Pancreas (tissue), 10 donors: ENCODE results near the gene NMRAL1. TPM values are rescaled to one million over a fixed set of nuclear protein-coding genes. Genes with fewer than 3 reads are reported as not detected.

Experiments used
- ATAC-seq, 4 donors: fragments of 200-7000 bp; cut with Tn5 transposase; one replicate each; pipeline versions ENCODE4 v1.8.0 to v1.9.1; 2020; ENCODE audit warnings: mild to moderate bottlenecking in 4 of 4, moderate library complexity in 4 of 4
- DNase-seq, 6 donors: peaks; one replicate each; pipeline ENCODE4 v3.0.0-alpha.2; 2020
- FAIRE-seq: peaks from 2 replicates; lab custom pipeline; 2012; peaks lifted over from hg19 to GRCh38; lab: Jason Lieb, UNC
- H3K27ac ChIP-seq, 4 donors: fragments of 200-600 bp; sonication (generic); 1 replicate in 3 of 4; 2 replicates in 1 of 4; pipeline versions ENCODE4 v1.5.0 to v1.8.0; 2020
- H3K27me3 ChIP-seq, 4 donors: fragments of 200-600 bp; one replicate each; pipeline ENCODE4 v1.8.0; 2021
- H3K36me3 ChIP-seq, 3 donors: fragments of 200-600 bp; sonication (generic) in 1 of 3; one replicate each; pipeline versions ENCODE4 v1.5.0 to v1.8.0; 2020 to 2021
- H3K4me1 ChIP-seq, 3 donors: fragments of 200-600 bp; one replicate each; pipeline ENCODE4 v1.8.0; 2021
- H3K4me3 ChIP-seq, 4 donors: fragments of 200-600 bp; sonication (generic) in 2 of 4; one replicate each; pipeline versions ENCODE4 v1.5.0 to v1.8.0; 2020 to 2021
- H3K9me3 ChIP-seq, 4 donors: fragments of 200-600 bp; one replicate each; pipeline ENCODE4 v1.8.0; 2021
- WGBS, 2 donors: extraction: QIAGEN DNeasy Blood & Tissue Kit; methylation state at CpG; one replicate each; pipeline ENCODE4 v1.1.7; 2013; 5-methylcytosine and 5-hydroxymethylcytosine counted together
- intact Hi-C, 3 donors: fragments of 100-400 bp; cut with DNase I; formaldehyde crosslinking; loops; one replicate each; pipeline versions ENCODE4 v1.11.1 to v1.14.2; 2022
- polyA plus RNA-seq, 2 donors: library from polyadenylated mRNA; stranded (reverse); fragments of 200-250 nt; gene quantifications; one replicate each; pipeline ENCODE4 v1.2.3, GENCODE V29; 2013
- total RNA-seq, 6 donors: library from RNA; stranded (reverse); fragmentation: NEBNext Ultra II Directional in 4 of 6; extraction: Animal tissue kit (Norgen Biotek cat#: 25700) in 4 of 6; gene quantifications; one replicate each; pipeline versions ENCODE4 v1.2.1 to v1.2.4, GENCODE V29; 2021 to 2023
- TF ChIP-seq, protein P1 (sequence below), 4 donors: fragments of 200-600 bp; sonication (generic) in 3 of 4; IDR thresholded peaks; one replicate each; pipeline versions ENCODE4 v1.5.0 to v1.8.0; 2021; ENCODE audit warnings: antibody characterized with exemption in 4 of 4
- donor health status: healthy with polysubstance abuse.
- donor health status: DM: no; HTN: no; CAD: no; lungs with moderate emphysema.
- donor health status: DM: no; HTN: no; CAD: no.
- donor health status: control.
- donor health status: control.
- donor health status: Bipolar disorder and iron deficiency.
- donor health status: DM: yes; HTN: yes; CAD: no.
- donor health status: DM: no; HTN: no; CAD: no.
- donor health status: DM: no; HTN: no; CAD: no.
- donor health status: DM: yes; HTN: yes; CAD: no.

Gene NMRAL1
- total and polyA plus RNA-seq, 8 donors = 21.9 to 84.7 (median 25.1) TPM

DNA sequence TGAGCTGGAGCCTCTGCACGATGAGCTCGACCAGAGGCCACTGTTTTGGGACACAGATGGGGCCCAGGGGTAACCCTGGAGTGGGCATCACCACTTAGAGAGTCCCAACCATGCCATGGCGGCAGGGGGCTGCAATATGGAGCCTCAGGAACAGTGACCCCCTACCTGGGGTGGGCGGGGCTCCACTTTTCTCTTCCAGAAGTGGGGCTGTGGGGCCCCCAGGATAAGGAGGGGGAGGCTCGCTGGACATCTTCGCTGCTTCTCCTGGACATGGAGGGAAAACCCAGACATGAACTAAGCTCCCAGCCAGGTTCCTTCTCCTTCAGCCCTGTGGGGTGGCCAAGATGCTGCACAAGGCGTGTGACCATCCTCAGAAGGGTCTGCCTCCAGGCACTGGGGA is 39.5 kb upstream of the NMRAL1 start:
- Histone ChIP-seq H3K27me3 (no peaks in the 10 kb centered on the region), H3K36me3 (peaks cover 3 to 25% (median 5%) of the 10 kb centered on the region in 3 donors), H3K27ac (no peak overlapping the region), H3K9me3 (no peaks in the 10 kb centered on the region), H3K4me1 (peaks cover 0 to 10% (median 0%) of the 10 kb centered on the region in 3 donors), H3K4me3 (no peak overlapping the region)
- FAIRE-seq = no peak
- ATAC-seq = no peak
- DNase-seq = peak in 1 of 6 donors; percentile 17
- TF ChIP-seq, protein P1, sequence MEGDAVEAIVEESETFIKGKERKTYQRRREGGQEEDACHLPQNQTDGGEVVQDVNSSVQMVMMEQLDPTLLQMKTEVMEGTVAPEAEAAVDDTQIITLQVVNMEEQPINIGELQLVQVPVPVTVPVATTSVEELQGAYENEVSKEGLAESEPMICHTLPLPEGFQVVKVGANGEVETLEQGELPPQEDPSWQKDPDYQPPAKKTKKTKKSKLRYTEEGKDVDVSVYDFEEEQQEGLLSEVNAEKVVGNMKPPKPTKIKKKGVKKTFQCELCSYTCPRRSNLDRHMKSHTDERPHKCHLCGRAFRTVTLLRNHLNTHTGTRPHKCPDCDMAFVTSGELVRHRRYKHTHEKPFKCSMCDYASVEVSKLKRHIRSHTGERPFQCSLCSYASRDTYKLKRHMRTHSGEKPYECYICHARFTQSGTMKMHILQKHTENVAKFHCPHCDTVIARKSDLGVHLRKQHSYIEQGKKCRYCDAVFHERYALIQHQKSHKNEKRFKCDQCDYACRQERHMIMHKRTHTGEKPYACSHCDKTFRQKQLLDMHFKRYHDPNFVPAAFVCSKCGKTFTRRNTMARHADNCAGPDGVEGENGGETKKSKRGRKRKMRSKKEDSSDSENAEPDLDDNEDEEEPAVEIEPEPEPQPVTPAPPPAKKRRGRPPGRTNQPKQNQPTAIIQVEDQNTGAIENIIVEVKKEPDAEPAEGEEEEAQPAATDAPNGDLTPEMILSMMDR (IDR thresholded peaks at IDR 0.05) = no peak
- 93 to 100% methylated on average over 7 of the region's 7 CpGs for WGBS, 2 donors
- intact Hi-C loops = loop anchor here in 2 of 3 donors (5.0 to 10.0 kb wide), 3 partner anchors 33 to 71 kb away; no protein-coding TSS in a partner anchor

- Histone ChIP-seq H3K27ac (no peak overlapping the region), H3K4me1 (peaks cover 0 to 10% (median 0%) of the 10 kb centered on the region in 3 donors), H3K4me3 (no peak overlapping the region), H3K27me3 (no peaks in the 10 kb centered on the region), H3K9me3 (no peaks in the 10 kb centered on the region), H3K36me3 (peaks cover 3 to 29% (median 9%) of the 10 kb centered on the region in 3 donors)
- 79% methylated on average over 19 of the region's 19 CpGs for WGBS, 2 donors
- TF ChIP-seq, protein P1 (IDR thresholded peaks at IDR 0.05) = no peak
- ATAC-seq (peak in 1 of 4 donors; percentile 1), DNase-seq (peak in 2 of 6 donors; percentile 44 to 72), FAIRE-seq (no peak)
- intact Hi-C loops = loop anchor here in 2 of 3 donors (5.0 to 10.0 kb wide), 3 partner anchors 34 to 72 kb away; no protein-coding TSS in a partner anchor
These were observed 38.8 kb upstream of the NMRAL1 start for GRCh38 chr16:4513086-4513860.

DNA sequence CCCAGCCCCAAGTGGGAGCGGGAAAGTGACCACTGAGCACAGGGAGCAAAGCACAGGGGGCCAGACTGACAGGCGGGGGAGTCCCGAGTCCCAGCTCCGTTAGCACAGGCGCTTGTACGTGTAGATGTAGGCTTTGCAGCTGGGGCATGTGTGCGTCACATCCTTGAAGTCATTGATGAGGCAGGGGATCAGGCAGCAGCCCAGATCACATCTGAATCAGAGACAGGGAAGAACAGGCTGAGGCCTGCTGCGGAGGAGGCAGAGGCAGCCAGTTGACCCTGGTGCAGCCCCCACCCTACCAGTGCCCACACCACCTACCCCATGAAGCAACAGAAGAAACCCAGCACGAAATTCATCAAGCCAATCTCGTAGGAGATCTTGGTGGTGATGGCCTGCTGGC is 38.0 kb upstream of the NMRAL1 start:
- FAIRE-seq = no peak
- 91 to 93% methylated on average over 10 of the region's 10 CpGs for WGBS, 2 donors
- DNase-seq = no peak
- intact Hi-C loops = loop anchor here in 2 of 3 donors (5.0 to 10.0 kb wide), 3 partner anchors 35 to 72 kb away; no protein-coding TSS in a partner anchor
- Histone ChIP-seq H3K9me3 (no peaks in the 10 kb centered on the region), H3K36me3 (peaks cover 3 to 37% (median 13%) of the 10 kb centered on the region in 3 donors), H3K27me3 (no peaks in the 10 kb centered on the region), H3K4me1 (peaks cover 0 to 10% (median 0%) of the 10 kb centered on the region in 3 donors), H3K27ac (no peak overlapping the region), H3K4me3 (no peak overlapping the region)
- no peak for ATAC-seq
- TF ChIP-seq, protein P1 (IDR thresholded peaks at IDR 0.05) = no peak

DNA sequence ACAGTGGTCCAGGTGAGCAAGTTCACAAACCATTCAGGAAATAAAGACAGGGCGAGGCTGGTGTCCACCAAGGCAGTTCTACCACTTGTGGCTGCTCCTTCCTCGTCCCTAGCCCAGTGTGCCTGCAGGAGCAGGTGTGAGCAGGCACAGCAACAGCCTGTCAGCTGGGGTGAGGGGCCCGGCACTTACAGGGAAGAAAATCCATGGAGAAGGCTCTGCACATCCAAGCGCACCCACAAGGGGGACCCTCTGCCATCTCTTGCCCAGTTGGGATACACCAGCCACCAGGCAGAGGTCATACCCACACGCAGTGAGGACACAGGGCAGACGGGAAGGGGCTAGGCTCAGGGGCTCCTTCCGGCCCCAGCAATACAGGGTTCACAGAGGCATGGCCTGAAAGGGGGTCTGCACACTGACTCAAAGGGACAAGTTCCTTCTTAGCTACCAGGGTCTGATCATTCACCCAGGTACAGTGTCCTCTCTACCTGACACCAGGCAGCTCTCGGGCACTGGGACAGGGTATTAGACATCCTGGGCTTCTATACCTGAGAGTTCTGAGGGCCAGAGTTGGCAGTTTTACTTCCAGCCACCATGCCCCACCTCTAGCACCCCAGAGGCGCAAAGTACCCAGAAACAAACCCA is 37.1 kb upstream of the NMRAL1 start:
- H3K36me3 ChIP-seq = peaks cover 3 to 39% (median 13%) of the 10 kb centered on the region in 3 donors
- no peak for FAIRE-seq
- H3K4me3 ChIP-seq = no peak overlapping the region
- no peaks in the 10 kb centered on the region for H3K9me3 ChIP-seq
- peak; percentile 71 to 85 (median 82) for ATAC-seq
- DNase-seq = peak; percentile 62 to 87 (median 75)
- H3K4me1 ChIP-seq = peaks cover 0 to 10% (median 0%) of the 10 kb centered on the region in 3 donors
- intact Hi-C loops = loop anchor here in 2 of 3 donors (5.0 to 10.0 kb wide), 3 partner anchors 36 to 73 kb away; no protein-coding TSS in a partner anchor
- WGBS, 2 donors = 53 to 61% methylated on average over 9 of the region's 9 CpGs
- H3K27ac ChIP-seq = peak overlapping the region in 1 of 4 donors; percentile 19
- TF ChIP-seq, protein P1 (IDR thresholded peaks at IDR 0.05) = peak; percentile 32 to 49 (median 40)
- no peaks in the 10 kb centered on the region for H3K27me3 ChIP-seq
